GM23338 (cell line): ENCODE measurements around the gene ATCAY. TPM values are rescaled to one million over a fixed set of nuclear protein-coding genes. Genes with fewer than 3 reads are reported as not detected.

Experiments
- ATAC-seq: fragments of 200-7000 bp; cut with Tn5 transposase; 3 replicates; pipeline ENCODE4 v1.9.1; 2020
- DNase-seq: peaks from one replicate; pipeline ENCODE4 v3.0.0-alpha.2; 2015; ENCODE audit warnings: low spot score
- H2AFZ ChIP-seq: fragments of 200-600 bp; sonication (generic); 2 replicates; pipeline ENCODE4 v1.8.0; 2016; ENCODE audit warnings: antibody characterized with exemption, mild to moderate bottlenecking, moderate library complexity
- H3F3A ChIP-seq: fragments of 200-600 bp; sonication (generic); replicated peaks from 2 replicates; pipeline ENCODE4 v1.8.0; 2017; ENCODE audit warnings: antibody characterized with exemption, mixed run types, low read depth
- H3K27ac ChIP-seq: fragments of 200-600 bp; sonication (generic); 2 replicates; pipeline ENCODE4 v1.6.1; 2016; ENCODE audit warnings: low read depth
- H3K27me3 ChIP-seq: fragments of 200-600 bp; sonication (generic); 2 replicates; pipeline ENCODE4 v1.8.0; 2016; ENCODE audit warnings: mild to moderate bottlenecking, mixed run types, moderate library complexity; ENCODE audit not compliant: insufficient read depth
- H3K36me3 ChIP-seq: fragments of 200-600 bp; sonication (generic); 2 replicates; pipeline ENCODE4 v1.8.0; 2016; ENCODE audit warnings: mild to moderate bottlenecking; ENCODE audit not compliant: insufficient read depth
- H3K4me1 ChIP-seq: fragments of 200-600 bp; sonication (generic); 2 replicates; pipeline ENCODE4 v1.8.0; 2016; ENCODE audit warnings: mild to moderate bottlenecking, moderate library complexity; ENCODE audit not compliant: insufficient read depth
- H3K4me2 ChIP-seq: fragments of 200-600 bp; sonication (generic); 2 replicates; pipeline ENCODE4 v1.7.1; 2017; ENCODE audit warnings: mixed run types
- H3K4me3 ChIP-seq: fragments of 200-600 bp; sonication (generic); 2 replicates; pipeline ENCODE4 v1.6.1; 2016; ENCODE audit warnings: mixed run types
- H3K79me2 ChIP-seq: fragments of 200-600 bp; sonication (generic); replicated peaks from 2 replicates; pipeline ENCODE4 v1.8.0; 2017; ENCODE audit warnings: mild to moderate bottlenecking; ENCODE audit not compliant: insufficient read depth
- H3K9me2 ChIP-seq: fragments of 200-600 bp; sonication (generic); 2 replicates; pipeline ENCODE4 v1.8.0; 2017; ENCODE audit not compliant: insufficient read depth
- H4K20me1 ChIP-seq: fragments of 200-600 bp; sonication (generic); replicated peaks from 2 replicates; pipeline ENCODE4 v1.8.0; 2017; ENCODE audit warnings: mild to moderate bottlenecking; ENCODE audit not compliant: insufficient read depth
- H3K27ac Mint-ChIP-seq: 2 replicates; pipeline ENCODE4 v1.8.0; 2020; ENCODE audit warnings: inconsistent platforms, mild to moderate bottlenecking, moderate library complexity, mixed read lengths
- H3K27me3 Mint-ChIP-seq: 3 replicates; pipeline ENCODE4 v1.8.0; 2022; ENCODE audit warnings: low read depth, mild to moderate bottlenecking, moderate library complexity, mixed read lengths, inconsistent platforms; ENCODE audit not compliant: insufficient read depth, poor library complexity
- H3K36me3 Mint-ChIP-seq: 3 replicates; pipeline ENCODE4 v1.8.0; 2021; ENCODE audit warnings: low read depth, mild to moderate bottlenecking, inconsistent platforms, moderate library complexity, mixed read lengths
- H3K4me1 Mint-ChIP-seq: 3 replicates; pipeline ENCODE4 v1.8.0; 2020; ENCODE audit warnings: mild to moderate bottlenecking, inconsistent platforms, mixed read lengths
- H3K4me3 Mint-ChIP-seq: 3 replicates; pipeline ENCODE4 v1.8.0; 2021; ENCODE audit warnings: moderate library complexity, mild to moderate bottlenecking, inconsistent platforms, mixed read lengths
- H3K9me3 Mint-ChIP-seq: 3 replicates; pipeline ENCODE4 v1.8.0; 2020; ENCODE audit warnings: moderate library complexity, mild to moderate bottlenecking, inconsistent platforms, mixed read lengths
- CREB1 ChIP-seq: fragments of 250-450 bp; sonication (Bioruptor Pico); IDR thresholded peaks from 2 replicates; pipeline ENCODE4 v1.5.0; 2020; ENCODE audit warnings: low read depth, mild to moderate bottlenecking, moderate library complexity
- EZH2 ChIP-seq: fragments of 200-600 bp; sonication (generic); IDR thresholded peaks from one replicate; pipeline ENCODE4 v1.8.0; 2017; ENCODE audit warnings: antibody characterized with exemption, mild to moderate bottlenecking, low read depth; ENCODE audit not compliant: unreplicated experiment
- EZH2phosphoT487 ChIP-seq: fragments of 200-600 bp; sonication (generic); IDR thresholded peaks from one replicate; pipeline ENCODE4 v1.8.1; 2018; ENCODE audit warnings: antibody characterized with exemption; ENCODE audit not compliant: unreplicated experiment
- JUNB ChIP-seq: IDR thresholded peaks from one replicate; pipeline ENCODE4 v1.6.1; 2016; ENCODE audit warnings: antibody characterized with exemption; ENCODE audit not compliant: unreplicated experiment
- POLR2AphosphoS5 ChIP-seq: IDR thresholded peaks from 2 replicates; pipeline ENCODE4 v1.6.1; 2016; ENCODE audit warnings: antibody characterized with exemption, low read depth
- STAT1 ChIP-seq: IDR thresholded peaks from one replicate; pipeline ENCODE4 v1.6.1; 2016; ENCODE audit warnings: antibody characterized with exemption; ENCODE audit not compliant: unreplicated experiment
- ZNF114 ChIP-seq: fragments of 250-450 bp; sonication (Bioruptor Pico); IDR thresholded peaks from 2 replicates; pipeline ENCODE4 v1.5.0; 2020; ENCODE audit warnings: mild to moderate bottlenecking, moderate library complexity
- ZNF331 ChIP-seq: fragments of 250-450 bp; sonication (Bioruptor Pico); IDR thresholded peaks from 2 replicates; pipeline ENCODE4 v1.5.0; 2020; ENCODE audit warnings: low read depth, mild to moderate bottlenecking, moderate library complexity
- ZNF462 ChIP-seq: fragments of 250-450 bp; sonication (Bioruptor Pico); IDR thresholded peaks from 2 replicates; pipeline ENCODE4 v1.5.0; 2020; ENCODE audit warnings: mild to moderate bottlenecking, moderate library complexity
- polyA plus RNA-seq: library from polyadenylated mRNA; unstranded; fragments of >200 nt; fragmentation: Nextera tagmentation; extraction: Ambion mirVana; gene quantifications from 2 replicates; pipeline ENCODE4 v1.2.1, GENCODE V29; 2016
- total RNA-seq: library from RNA; depleted of rRNA; stranded (reverse); fragments of >200 nt; shearing (Covaris generic); gene quantifications from 2 replicates; pipeline ENCODE4 v1.2.3, GENCODE V29; 2014
- TF ChIP-seq, protein P1 (sequence below), 2 experiments: fragments of 200-600 bp in 1 of 2; sonication (generic) in 1 of 2; conservative IDR thresholded peaks; 2 replicates each; pipeline versions ENCODE4 v1.5.1 to v1.6.1; 2016 to 2017; ENCODE audit warnings: antibody characterized with exemption in 2 of 2, low read depth in 2 of 2, mild to moderate bottlenecking in 2 of 2, moderate library complexity in 1 of 2
- TF ChIP-seq, protein P2 (sequence below): IDR thresholded peaks from 2 replicates; pipeline ENCODE4 v1.6.1; 2016; ENCODE audit warnings: antibody characterized with exemption

ATCAY gene
- total and polyA plus RNA-seq, 2 experiments from 2014 or later, result 16.9 to 45.7 TPM

DNA sequence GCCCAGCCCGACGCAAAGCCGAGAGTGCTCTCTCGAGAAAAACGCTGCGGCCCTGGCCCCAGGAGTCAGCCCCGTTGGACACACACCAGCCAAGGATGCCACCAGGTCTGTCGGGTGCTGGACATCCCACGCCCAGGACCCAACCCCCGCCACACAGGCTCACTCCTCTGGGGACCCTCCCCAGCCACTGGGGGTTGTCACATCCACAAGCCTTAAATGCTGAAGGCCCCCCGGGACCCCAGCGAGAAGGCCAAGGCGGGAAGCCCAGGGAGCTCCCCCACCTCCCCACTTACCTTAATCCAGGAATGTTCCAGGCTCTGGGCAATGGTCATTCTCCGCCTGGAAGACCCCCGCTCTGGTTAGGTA lies 79.3 kb downstream of the ATCAY start:
- Mint-ChIP-seq H3K27ac (no peak overlapping the region), H3K9me3 (no peaks in the 10 kb centered on the region), H3K36me3 (peaks cover 50% of the 10 kb centered on the region), H3K4me1 (no peaks in the 10 kb centered on the region), H3K27me3 (peaks cover 17% of the 10 kb centered on the region), H3K4me3 (no peak overlapping the region)
- H3K27me3 ChIP-seq, result no peaks in the 10 kb centered on the region
- no peaks in the 10 kb centered on the region for H3K79me2 ChIP-seq
- ATAC-seq (no peak), DNase-seq (no peak)
- no peak overlapping the region for H2AFZ ChIP-seq
- no peaks in the 10 kb centered on the region for H3F3A ChIP-seq
- no peak for TF ChIP-seq ZNF331 (CRISPR knock-in tag)
- no peak for TF ChIP-seq CREB1
- no peak for TF ChIP-seq ZNF114 (CRISPR knock-in tag)
- TF ChIP-seq, protein P1, sequence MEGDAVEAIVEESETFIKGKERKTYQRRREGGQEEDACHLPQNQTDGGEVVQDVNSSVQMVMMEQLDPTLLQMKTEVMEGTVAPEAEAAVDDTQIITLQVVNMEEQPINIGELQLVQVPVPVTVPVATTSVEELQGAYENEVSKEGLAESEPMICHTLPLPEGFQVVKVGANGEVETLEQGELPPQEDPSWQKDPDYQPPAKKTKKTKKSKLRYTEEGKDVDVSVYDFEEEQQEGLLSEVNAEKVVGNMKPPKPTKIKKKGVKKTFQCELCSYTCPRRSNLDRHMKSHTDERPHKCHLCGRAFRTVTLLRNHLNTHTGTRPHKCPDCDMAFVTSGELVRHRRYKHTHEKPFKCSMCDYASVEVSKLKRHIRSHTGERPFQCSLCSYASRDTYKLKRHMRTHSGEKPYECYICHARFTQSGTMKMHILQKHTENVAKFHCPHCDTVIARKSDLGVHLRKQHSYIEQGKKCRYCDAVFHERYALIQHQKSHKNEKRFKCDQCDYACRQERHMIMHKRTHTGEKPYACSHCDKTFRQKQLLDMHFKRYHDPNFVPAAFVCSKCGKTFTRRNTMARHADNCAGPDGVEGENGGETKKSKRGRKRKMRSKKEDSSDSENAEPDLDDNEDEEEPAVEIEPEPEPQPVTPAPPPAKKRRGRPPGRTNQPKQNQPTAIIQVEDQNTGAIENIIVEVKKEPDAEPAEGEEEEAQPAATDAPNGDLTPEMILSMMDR (conservative IDR thresholded peaks at IDR 0.05; ENCODE audit: low read depth in 2 of 2), result no peak
- no peak for TF ChIP-seq EZH2phosphoT487
- TF ChIP-seq EZH2, result no peak
- TF ChIP-seq JUNB, result no peak
- TF ChIP-seq, protein P2, sequence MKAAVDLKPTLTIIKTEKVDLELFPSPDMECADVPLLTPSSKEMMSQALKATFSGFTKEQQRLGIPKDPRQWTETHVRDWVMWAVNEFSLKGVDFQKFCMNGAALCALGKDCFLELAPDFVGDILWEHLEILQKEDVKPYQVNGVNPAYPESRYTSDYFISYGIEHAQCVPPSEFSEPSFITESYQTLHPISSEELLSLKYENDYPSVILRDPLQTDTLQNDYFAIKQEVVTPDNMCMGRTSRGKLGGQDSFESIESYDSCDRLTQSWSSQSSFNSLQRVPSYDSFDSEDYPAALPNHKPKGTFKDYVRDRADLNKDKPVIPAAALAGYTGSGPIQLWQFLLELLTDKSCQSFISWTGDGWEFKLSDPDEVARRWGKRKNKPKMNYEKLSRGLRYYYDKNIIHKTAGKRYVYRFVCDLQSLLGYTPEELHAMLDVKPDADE, result no peak
- TF ChIP-seq STAT1, result no peak
- no peak for TF ChIP-seq ZNF462 (CRISPR knock-in tag)
- no peak for TF ChIP-seq POLR2AphosphoS5
- H3K4me1 ChIP-seq, result no peaks in the 10 kb centered on the region
- H3K9me2 ChIP-seq, result no peaks in the 10 kb centered on the region
- H3K36me3 ChIP-seq, result peaks cover 11% of the 10 kb centered on the region; the same call in 1 of the 2 replicates
- no peaks in the 10 kb centered on the region; the same call in 1 of the 2 replicates for H4K20me1 ChIP-seq
- H3K4me3 ChIP-seq, result no peak overlapping the region
- H3K4me2 ChIP-seq, result no peak overlapping the region
- H3K27ac ChIP-seq, result no peak overlapping the region; the same call in 1 of the 2 replicates
